GM21529 (cell line): ENCODE results near the gene RNF34.

Experiments used
- ATAC-seq: cut with Tn5 transposase; IDR thresholded peaks from one replicate; pipeline ENCODE4 v1.9.1; 2021; ENCODE audit not compliant: unreplicated experiment

The RNF34 gene

GRCh38 chr12:121436706-121437105 is 36.8 kb downstream of the RNF34 start:
- ATAC-seq = no peak

GRCh38 chr12:121438905-121439304 is 39.0 kb downstream of the RNF34 start:
- no peak for ATAC-seq

- no peak for ATAC-seq
Observed at GRCh38 chr12:121439715-121440114, 39.8 kb downstream of the RNF34 start.

GRCh38 chr12:121440768-121441167 is 40.9 kb downstream of the RNF34 start:
- ATAC-seq = no peak

- ATAC-seq = no peak
Observed at GRCh38 chr12:121441555-121441954, 41.6 kb downstream of the RNF34 start.

- no peak for ATAC-seq
Observed at GRCh38 chr12:121442028-121442948, 42.4 kb downstream of the RNF34 start.

- no peak for ATAC-seq
Observed at GRCh38 chr12:121443193-121443870, 43.4 kb downstream of the RNF34 start.

GRCh38 chr12:121443911-121444841 is 44.3 kb downstream of the RNF34 start:
- no peak for ATAC-seq

- ATAC-seq = no peak
Observed at GRCh38 chr12:121444842-121445202, 44.9 kb downstream of the RNF34 start.

GRCh38 chr12:121446750-121447149 is 46.8 kb downstream of the RNF34 start:
- ATAC-seq = no peak

- no peak for ATAC-seq
Observed at GRCh38 chr12:121448771-121449315, 48.9 kb downstream of the RNF34 start.

GRCh38 chr12:121451961-121452339 is 52.0 kb downstream of the RNF34 start:
- ATAC-seq = no peak

GRCh38 chr12:121452340-121452984 is 52.5 kb downstream of the RNF34 start:
- no peak for ATAC-seq

GRCh38 chr12:121452985-121453360 is 53.1 kb downstream of the RNF34 start:
- no peak for ATAC-seq

- ATAC-seq = no peak
Observed at GRCh38 chr12:121453629-121454028, 53.7 kb downstream of the RNF34 start.

- ATAC-seq = no peak
Observed at GRCh38 chr12:121454921-121455320, 55.0 kb downstream of the RNF34 start.

- ATAC-seq = no peak
Observed at GRCh38 chr12:121455766-121456420, 56.0 kb downstream of the RNF34 start.

GRCh38 chr12:121456551-121456950 is 56.6 kb downstream of the RNF34 start:
- ATAC-seq = no peak

- no peak for ATAC-seq
Observed at GRCh38 chr12:121461048-121461447, 61.1 kb downstream of the RNF34 start.

GRCh38 chr12:121464331-121464730 is 64.4 kb downstream of the RNF34 start:
- no peak for ATAC-seq
